ENCODE measurements around the gene UQCR10.

DNA sequence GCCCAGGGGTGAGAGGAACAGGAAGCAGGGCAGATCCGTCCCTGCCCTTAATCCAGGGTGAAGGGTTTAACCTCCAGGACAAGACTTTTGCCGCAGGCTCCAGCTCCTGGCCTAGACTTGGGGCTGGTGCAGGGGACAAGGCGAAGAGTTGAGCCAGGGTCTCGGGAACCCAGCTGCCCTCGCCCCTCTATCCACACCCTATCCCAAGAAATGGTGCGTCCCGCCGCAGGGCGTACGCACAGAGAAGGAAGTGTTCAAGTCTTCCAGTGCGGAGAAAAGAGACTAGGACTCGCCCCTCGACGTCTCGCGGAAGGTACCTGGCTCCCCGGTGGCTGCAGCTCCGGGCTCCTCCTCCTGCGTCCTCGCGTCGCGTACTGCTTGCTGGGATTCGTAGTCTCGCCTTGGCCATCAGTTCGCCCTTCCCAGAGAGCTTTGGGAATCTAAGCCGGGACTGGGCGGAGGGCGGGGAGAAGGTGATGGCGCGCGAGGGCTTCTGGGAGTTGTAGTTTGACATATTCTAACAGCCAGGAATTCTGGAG lies 468 bp upstream of the UQCR10 start, which contains the start of gene ZMAT5:
- TF ChIP-seq, protein P1, sequence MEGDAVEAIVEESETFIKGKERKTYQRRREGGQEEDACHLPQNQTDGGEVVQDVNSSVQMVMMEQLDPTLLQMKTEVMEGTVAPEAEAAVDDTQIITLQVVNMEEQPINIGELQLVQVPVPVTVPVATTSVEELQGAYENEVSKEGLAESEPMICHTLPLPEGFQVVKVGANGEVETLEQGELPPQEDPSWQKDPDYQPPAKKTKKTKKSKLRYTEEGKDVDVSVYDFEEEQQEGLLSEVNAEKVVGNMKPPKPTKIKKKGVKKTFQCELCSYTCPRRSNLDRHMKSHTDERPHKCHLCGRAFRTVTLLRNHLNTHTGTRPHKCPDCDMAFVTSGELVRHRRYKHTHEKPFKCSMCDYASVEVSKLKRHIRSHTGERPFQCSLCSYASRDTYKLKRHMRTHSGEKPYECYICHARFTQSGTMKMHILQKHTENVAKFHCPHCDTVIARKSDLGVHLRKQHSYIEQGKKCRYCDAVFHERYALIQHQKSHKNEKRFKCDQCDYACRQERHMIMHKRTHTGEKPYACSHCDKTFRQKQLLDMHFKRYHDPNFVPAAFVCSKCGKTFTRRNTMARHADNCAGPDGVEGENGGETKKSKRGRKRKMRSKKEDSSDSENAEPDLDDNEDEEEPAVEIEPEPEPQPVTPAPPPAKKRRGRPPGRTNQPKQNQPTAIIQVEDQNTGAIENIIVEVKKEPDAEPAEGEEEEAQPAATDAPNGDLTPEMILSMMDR (IDR thresholded peaks at IDR 0.05) = no peak
- peak in 1 of 2 donors; percentile 55 for TF ChIP-seq POLR2A (IDR thresholded peaks at IDR 0.05)

All from heart left ventricle (tissue), 13 donors.